Activated CD4-positive, alpha-beta memory T cell treated with anti-CD3 and anti-CD28 coated beads for 36 hours (primary cell): ENCODE results near the gene UBN1. TPM values are rescaled to one million over a fixed set of nuclear protein-coding genes. Genes with fewer than 3 reads are reported as not detected.

ENCODE experiments used
- CTCF ChIA-PET: fragments of 350-600 bp; sonication (Branson Sonifier 250); formaldehyde crosslinking; loops from one replicate; lab custom pipeline; 2021; ENCODE audit warnings: antibody characterized with exemption, inconsistent platforms; lab: Charles Lee
- POLR2A ChIA-PET: fragments of 350-600 bp; sonication (Branson Sonifier 250); formaldehyde crosslinking; loops from one replicate; lab custom pipeline; 2021; ENCODE audit warnings: antibody characterized with exemption; lab: Charles Lee
- DNase-seq: peaks from one replicate; pipeline ENCODE4 v3.0.0-alpha.2; 2020
- H3K27ac Mint-ChIP-seq: one replicate; pipeline ENCODE4 v1.8.0; 2021; ENCODE audit warnings: mixed read lengths
- H3K27me3 Mint-ChIP-seq: one replicate; pipeline ENCODE4 v1.8.0; 2021; ENCODE audit warnings: mixed read lengths
- H3K36me3 Mint-ChIP-seq: one replicate; pipeline ENCODE4 v1.8.0; 2021; ENCODE audit warnings: mixed read lengths
- H3K4me1 Mint-ChIP-seq: one replicate; pipeline ENCODE4 v1.8.0; 2021; ENCODE audit warnings: low read depth, mixed read lengths
- H3K4me3 Mint-ChIP-seq: one replicate; pipeline ENCODE4 v1.8.0; 2021; ENCODE audit warnings: mild to moderate bottlenecking, mixed read lengths
- H3K9me3 Mint-ChIP-seq: one replicate; pipeline ENCODE4 v1.8.0; 2021; ENCODE audit warnings: mixed read lengths
- intact Hi-C: fragments of 100-400 bp; cut with micrococcal nuclease; formaldehyde crosslinking; loops from one replicate; pipeline ENCODE4 v1.15.1; 2023
- total RNA-seq, 2 experiments: library from RNA; stranded (reverse); gene quantifications; one replicate each; pipeline ENCODE4 v1.2.3, GENCODE V29; 2021

UBN1 gene
- total RNA-seq, 2 experiments from 2014 or later = 24.4 TPM

DNA sequence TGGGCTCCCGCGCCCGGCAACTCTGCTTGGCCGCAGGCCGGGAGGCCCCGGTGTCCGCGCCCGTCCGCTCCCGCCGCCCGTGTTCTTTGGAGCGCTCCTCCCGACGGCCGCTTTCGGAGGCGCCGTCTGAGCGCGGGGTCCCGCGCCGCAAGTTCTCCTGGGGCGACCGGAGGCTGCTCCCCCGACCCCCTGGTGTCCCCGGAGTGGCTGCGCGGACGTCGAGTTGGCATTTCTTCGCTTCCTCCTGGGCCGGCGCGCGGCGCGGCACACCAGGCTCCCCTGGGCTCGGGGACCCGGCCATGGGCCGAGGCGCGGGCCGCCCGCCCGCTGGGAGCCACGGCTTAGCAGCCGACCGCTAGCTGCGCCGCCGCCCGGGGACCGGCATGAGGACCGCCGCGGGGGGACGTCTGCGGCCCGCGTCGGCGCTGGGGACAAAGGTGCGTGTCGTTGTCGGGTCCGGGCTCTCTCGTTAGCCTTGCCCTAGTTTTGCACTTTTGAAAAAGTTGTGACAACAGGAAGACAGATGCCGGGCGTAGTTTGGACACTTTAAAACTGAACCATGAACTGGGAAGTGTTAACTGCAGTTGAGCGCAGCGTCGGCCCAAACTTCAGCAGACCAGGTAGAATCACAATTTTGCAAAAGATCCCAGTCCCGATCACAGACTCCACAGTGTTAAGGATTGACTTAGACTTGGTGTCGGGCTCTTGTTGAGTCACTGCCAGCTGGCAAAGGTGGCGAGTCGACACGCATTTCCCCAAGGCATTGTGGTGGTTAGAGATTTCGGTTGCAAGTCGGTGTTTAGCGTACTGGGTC is 700 bp downstream of the UBN1 start:
- CTCF ChIA-PET = interaction anchor here (1.3 kb wide), 1 partner anchor 108 kb away, joined by 3 read pairs; no protein-coding TSS in a partner anchor
- POLR2A ChIA-PET = no interaction called here

DNA sequence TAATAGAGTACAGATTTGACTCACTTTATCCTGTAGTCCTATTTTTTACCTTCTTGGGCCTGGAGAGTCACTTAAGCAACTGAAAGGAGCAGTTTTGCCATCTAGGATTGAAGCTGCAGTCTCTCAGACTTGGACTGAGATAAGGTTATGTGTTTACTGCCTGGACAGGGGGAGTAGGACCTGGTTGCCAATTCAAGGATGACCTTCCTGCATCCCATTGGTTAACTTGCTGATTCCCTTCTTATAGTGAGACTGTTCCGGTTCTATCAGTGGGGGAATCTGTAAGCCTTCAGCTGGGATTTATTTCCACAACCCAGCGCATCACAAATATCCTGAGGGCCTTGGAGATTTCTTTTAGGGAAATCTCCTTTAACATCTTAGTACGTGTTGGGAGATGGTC is 2.9 kb downstream of the UBN1 start:
- no peak for DNase-seq
- Mint-ChIP-seq H3K27ac (no peak overlapping the region), H3K27me3 (no peaks in the 10 kb centered on the region), H3K4me3 (no peak overlapping the region), H3K4me1 (peaks cover 49% of the 10 kb centered on the region), H3K9me3 (no peaks in the 10 kb centered on the region), H3K36me3 (peaks cover 20% of the 10 kb centered on the region)
- ChIA-PET CTCF (no interaction called here), POLR2A (no interaction called here)
- intact Hi-C loops = no loop called here

More for the DNA sequence above, 700 bp downstream of the UBN1 start:
- Mint-ChIP-seq H3K4me1 (peaks cover 54% of the 10 kb centered on the region), H3K27ac (peak overlapping the region; percentile 79), H3K36me3 (peaks cover 20% of the 10 kb centered on the region), H3K27me3 (no peaks in the 10 kb centered on the region), H3K4me3 (peak overlapping the region; percentile 90), H3K9me3 (no peaks in the 10 kb centered on the region)
- intact Hi-C loops = loop anchor here (1.0 to 5.0 kb wide), 3 partner anchors 46 to 249 kb away; partner anchors contain the start of genes EEF2KMT and ROGDI
- peak; percentile 54 for DNase-seq

DNA sequence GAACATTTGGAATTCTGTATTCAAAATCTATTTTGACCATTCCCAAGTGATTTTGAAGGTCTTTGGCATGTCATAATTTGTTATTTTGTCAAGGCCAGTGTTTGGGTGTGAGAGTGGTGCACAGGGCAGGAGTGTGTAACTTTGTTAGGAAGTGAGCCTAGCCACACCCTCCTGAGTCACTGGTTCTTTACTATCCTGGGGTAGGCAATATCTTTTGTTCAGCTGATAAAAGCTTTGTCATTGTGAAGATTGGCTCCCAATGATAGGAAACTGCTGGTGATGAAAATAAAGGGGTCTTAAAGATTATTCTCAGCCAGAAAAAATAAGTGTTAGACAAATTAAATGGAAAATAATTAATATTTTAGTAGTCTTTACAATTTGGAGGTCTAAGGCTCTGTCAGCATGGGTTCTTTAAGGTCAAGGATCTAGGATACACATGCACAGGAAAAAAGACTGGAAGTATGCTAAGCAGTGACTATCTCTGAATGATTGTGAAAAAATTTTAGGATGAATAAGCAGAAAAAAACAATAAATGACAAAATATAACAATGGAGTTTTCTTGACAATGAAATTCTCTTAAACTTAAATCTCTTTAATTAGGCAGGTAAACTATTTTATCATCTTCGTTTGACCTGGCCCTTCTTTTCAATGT is 5.1 kb downstream of the UBN1 start:
- Mint-ChIP-seq H3K4me3 (no peak overlapping the region), H3K4me1 (peaks cover 38% of the 10 kb centered on the region), H3K27ac (no peak overlapping the region), H3K36me3 (peaks cover 18% of the 10 kb centered on the region), H3K9me3 (no peaks in the 10 kb centered on the region), H3K27me3 (no peaks in the 10 kb centered on the region)
- ChIA-PET POLR2A (no interaction called here), CTCF (no interaction called here)
- intact Hi-C loops = no loop called here
- DNase-seq = no peak

DNA sequence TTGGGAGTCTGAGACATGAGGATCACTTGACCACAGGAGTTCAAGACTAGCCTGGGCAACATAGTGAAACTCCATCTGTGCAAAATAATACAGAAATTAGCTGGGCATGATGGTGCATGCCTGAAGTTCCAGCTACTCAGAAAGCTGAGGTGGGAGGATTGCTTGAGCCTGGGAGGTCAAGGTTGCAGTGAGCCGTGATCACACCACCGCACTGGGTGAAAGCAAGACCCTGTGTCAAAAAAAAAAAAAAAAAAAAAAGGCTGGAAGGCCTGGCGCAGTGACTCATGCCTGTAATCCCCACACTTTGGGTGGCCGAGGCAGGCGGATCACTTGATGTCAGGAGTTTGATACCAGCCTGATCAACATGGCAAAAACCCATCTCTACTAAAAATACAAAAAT is 8.1 kb downstream of the UBN1 start:
- POLR2A ChIA-PET = no interaction called here

DNA sequence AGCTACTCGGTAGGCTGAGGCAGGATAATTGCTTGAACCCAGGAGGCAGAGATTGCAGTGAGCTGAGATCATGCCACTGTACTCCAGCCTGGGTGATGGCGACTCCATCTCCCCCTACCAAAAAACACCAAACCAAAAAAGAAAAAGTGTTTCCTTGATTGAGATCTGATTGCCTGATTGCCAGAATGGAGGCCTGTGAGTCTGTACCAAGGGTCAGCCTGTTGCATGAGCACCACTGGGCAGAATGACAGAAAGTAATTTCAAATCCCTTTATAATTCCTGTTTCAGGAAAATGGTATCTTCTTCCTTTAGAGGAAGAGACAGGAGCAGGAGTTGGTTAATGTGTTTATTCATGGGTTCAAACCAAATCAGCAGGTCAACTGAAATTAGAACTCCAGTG is 8.5 kb downstream of the UBN1 start:
- Mint-ChIP-seq H3K36me3 (peaks cover 40% of the 10 kb centered on the region), H3K4me1 (peaks cover 14% of the 10 kb centered on the region), H3K4me3 (no peak overlapping the region), H3K9me3 (no peaks in the 10 kb centered on the region), H3K27ac (no peak overlapping the region), H3K27me3 (no peaks in the 10 kb centered on the region)
- DNase-seq = no peak
- intact Hi-C loops = no loop called here
- CTCF ChIA-PET = no interaction called here
- POLR2A ChIA-PET = no interaction called here

More for the DNA sequence above, 8.1 kb downstream of the UBN1 start:
- H3K36me3 Mint-ChIP-seq = peaks cover 38% of the 10 kb centered on the region
- no peak overlapping the region for H3K27ac Mint-ChIP-seq
- no peak for DNase-seq
- no peaks in the 10 kb centered on the region for H3K27me3 Mint-ChIP-seq
- no peak overlapping the region for H3K4me3 Mint-ChIP-seq
- H3K4me1 Mint-ChIP-seq = peaks cover 17% of the 10 kb centered on the region
- no peaks in the 10 kb centered on the region for H3K9me3 Mint-ChIP-seq
- CTCF ChIA-PET = no interaction called here
- intact Hi-C loops = no loop called here

DNA sequence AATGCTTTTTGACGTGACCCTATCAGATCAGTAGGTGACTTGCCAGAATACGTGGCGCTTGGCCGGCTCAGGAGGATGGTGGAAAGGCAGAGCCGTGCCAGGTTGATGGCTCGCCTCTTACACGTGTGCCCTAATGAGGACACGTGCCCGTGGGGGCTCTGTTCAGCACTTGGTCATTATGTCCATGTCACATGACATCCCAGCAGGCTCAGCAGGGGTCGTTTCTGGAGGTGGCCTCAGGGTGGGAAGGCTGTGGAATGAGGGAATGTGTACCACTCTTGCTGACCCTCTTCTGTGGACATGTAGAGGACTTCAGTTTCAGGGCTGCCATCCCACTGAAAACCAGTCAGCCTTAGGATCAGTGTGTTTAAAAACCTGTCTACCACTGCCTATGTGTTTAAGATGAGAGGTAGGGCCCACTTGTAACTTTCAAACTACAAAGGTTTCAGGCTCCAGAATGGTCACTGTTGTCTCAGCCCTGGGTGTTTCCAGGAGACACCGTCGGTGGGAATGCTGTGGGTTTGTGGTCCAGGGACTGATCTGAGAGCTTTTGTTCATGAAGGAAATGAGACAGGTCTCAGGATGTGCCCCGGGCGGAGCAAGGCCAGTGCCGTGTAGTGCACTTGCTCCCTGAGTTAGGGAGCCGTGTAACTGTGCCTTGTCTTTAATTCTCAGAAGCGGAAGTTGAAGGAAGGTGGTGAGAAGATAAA is 12.1 kb downstream of the UBN1 start:
- POLR2A ChIA-PET = no interaction called here
- Mint-ChIP-seq H3K9me3 (no peaks in the 10 kb centered on the region), H3K4me1 (peaks cover 11% of the 10 kb centered on the region), H3K27ac (no peak overlapping the region), H3K36me3 (peaks cover 46% of the 10 kb centered on the region), H3K4me3 (no peak overlapping the region), H3K27me3 (no peaks in the 10 kb centered on the region)
- no peak for DNase-seq
- CTCF ChIA-PET = no interaction called here
- intact Hi-C loops = no loop called here

DNA sequence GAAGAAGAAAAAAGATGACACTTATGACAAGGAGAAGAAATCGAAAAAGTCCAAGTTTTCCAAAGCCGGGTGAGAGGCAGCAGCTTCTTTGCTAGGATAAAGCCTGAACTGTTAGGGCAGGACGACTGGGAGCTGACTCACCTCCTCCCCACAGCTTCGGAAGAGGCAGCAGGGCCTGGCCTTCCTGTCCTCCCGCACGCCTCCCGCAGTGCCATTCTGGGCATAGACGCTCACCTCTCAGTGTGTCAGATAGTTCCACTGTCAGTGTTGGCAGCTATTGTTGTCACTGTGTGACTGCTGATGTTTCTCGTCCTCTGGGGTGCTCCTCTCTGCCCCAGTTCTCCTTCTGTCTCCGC is 12.6 kb downstream of the UBN1 start:
- DNase-seq = no peak
- H3K27me3 Mint-ChIP-seq = no peaks in the 10 kb centered on the region
- peaks cover 11% of the 10 kb centered on the region for H3K4me1 Mint-ChIP-seq
- ChIA-PET CTCF (no interaction called here), POLR2A (no interaction called here)
- no peak overlapping the region for H3K4me3 Mint-ChIP-seq
- intact Hi-C loops = no loop called here
- H3K36me3 Mint-ChIP-seq = peaks cover 44% of the 10 kb centered on the region
- H3K9me3 Mint-ChIP-seq = no peaks in the 10 kb centered on the region
- H3K27ac Mint-ChIP-seq = no peak overlapping the region

DNA sequence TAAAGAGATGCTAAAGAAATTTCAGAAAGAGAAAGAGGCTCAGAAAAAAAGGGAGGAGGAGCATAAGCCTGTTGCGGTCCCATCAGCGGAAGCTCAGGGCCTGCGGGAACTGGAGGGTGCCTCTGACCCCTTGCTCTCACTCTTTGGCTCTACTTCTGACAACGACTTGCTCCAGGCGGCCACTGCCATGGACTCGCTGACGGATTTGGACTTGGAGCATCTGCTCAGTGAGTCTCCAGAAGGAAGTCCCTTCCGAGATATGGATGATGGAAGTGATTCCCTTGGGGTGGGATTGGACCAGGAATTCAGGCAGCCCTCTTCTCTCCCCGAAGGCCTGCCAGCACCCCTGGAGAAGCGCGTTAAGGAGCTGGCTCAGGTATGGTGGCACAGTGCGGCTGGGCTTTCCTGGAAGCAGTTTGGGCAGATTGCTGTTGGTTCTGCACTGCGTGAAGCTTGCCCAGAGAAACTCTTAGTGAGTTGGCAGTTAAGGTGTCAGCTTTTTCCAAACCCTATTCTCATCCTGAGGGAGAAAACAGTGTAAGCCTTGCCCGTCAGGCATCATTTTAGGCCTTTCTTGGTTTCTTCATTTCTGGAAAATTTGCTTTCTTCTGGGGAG is 13.6 kb downstream of the UBN1 start:
- Mint-ChIP-seq H3K27me3 (no peaks in the 10 kb centered on the region), H3K27ac (no peak overlapping the region), H3K36me3 (peaks cover 41% of the 10 kb centered on the region), H3K9me3 (no peaks in the 10 kb centered on the region), H3K4me3 (no peak overlapping the region), H3K4me1 (peaks cover 11% of the 10 kb centered on the region)
- POLR2A ChIA-PET = no interaction called here
- no peak for DNase-seq
- intact Hi-C loops = no loop called here
- CTCF ChIA-PET = no interaction called here

DNA sequence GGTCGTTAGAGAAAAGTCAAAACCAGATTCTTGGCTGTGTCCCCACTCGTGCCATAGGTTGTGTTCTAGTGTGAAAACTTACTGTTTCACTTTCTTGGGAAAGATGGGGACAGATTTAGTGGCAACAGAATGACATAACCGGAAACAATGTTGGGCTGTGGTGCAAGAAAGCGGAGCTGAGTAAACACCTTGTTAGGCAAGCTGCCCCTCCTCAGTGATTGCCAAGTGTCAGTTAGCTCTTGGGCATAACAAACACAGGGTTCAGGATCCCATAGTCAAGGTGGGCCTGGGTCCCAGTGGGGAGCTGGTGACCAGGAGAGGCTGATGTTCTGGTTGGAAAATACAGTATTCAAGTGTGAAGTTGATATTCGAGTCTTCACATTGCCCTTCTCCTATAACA is 15.4 kb downstream of the UBN1 start:
- ChIA-PET POLR2A (no interaction called here), CTCF (no interaction called here)
- intact Hi-C loops = no loop called here
- DNase-seq = no peak
- Mint-ChIP-seq H3K27ac (peak overlapping the region; percentile 10), H3K4me1 (peaks cover 13% of the 10 kb centered on the region), H3K4me3 (no peak overlapping the region), H3K36me3 (peaks cover 36% of the 10 kb centered on the region), H3K27me3 (no peaks in the 10 kb centered on the region), H3K9me3 (no peaks in the 10 kb centered on the region)

DNA sequence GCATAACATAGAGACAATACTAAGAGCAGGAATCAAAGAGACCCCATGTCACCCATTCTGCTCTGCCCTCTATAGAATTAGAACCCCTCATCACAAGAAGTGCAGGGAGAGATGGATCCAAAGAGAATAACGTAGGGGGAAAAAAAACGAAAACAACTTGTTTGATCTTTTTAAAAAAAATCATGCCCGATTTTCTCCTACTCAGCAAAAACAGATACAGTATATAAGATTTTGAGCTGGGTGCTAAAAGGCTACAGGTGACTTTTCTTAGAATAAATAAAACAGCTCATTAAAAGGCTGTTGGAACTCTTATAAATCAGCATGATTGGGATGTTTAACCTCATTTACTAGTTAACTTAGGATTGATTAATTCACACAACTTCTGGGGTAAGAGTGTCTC is 17.4 kb downstream of the UBN1 start:
- no peak overlapping the region for H3K27ac Mint-ChIP-seq
- intact Hi-C loops = no loop called here
- peaks cover 13% of the 10 kb centered on the region for H3K4me1 Mint-ChIP-seq
- POLR2A ChIA-PET = no interaction called here
- CTCF ChIA-PET = no interaction called here
- H3K4me3 Mint-ChIP-seq = no peak overlapping the region
- H3K9me3 Mint-ChIP-seq = no peaks in the 10 kb centered on the region
- H3K36me3 Mint-ChIP-seq = peaks cover 24% of the 10 kb centered on the region
- no peaks in the 10 kb centered on the region for H3K27me3 Mint-ChIP-seq
- DNase-seq = no peak

DNA sequence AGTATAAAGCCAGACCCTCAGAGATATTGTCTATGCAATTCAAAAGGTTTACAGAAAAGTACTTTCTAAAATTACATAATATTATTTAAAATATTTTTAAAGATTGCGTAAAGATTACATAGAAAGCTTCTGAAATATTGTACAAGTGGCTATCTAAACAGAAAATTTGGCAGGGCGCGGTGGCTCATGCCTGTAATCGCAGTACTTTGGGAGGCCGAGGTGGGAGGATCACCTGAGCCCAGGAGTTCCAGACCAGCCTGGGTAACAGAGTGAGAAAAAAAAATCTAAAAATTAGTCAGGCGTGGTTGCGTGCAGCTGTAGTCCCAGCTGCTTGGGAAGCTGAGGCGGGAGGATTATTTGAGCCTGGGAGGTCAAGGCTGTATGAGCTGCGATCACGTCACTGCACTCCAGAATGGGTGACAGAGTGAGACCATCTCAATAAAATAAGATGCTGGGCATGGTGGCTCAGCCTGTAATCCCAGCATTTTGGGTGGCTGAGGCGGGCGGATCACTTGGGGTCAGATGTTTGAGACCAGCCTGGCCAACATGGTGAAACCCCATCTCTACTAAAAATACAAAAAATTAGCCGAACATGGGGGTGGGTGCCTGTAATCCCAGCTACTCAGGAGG is 18.1 kb downstream of the UBN1 start:
- ChIA-PET CTCF (no interaction called here), POLR2A (no interaction called here)
- no peak overlapping the region for H3K27ac Mint-ChIP-seq
- no peaks in the 10 kb centered on the region for H3K9me3 Mint-ChIP-seq
- H3K4me3 Mint-ChIP-seq = no peak overlapping the region
- intact Hi-C loops = no loop called here
- H3K27me3 Mint-ChIP-seq = no peaks in the 10 kb centered on the region
- no peak for DNase-seq
- peaks cover 13% of the 10 kb centered on the region for H3K4me1 Mint-ChIP-seq
- peaks cover 25% of the 10 kb centered on the region for H3K36me3 Mint-ChIP-seq

DNA sequence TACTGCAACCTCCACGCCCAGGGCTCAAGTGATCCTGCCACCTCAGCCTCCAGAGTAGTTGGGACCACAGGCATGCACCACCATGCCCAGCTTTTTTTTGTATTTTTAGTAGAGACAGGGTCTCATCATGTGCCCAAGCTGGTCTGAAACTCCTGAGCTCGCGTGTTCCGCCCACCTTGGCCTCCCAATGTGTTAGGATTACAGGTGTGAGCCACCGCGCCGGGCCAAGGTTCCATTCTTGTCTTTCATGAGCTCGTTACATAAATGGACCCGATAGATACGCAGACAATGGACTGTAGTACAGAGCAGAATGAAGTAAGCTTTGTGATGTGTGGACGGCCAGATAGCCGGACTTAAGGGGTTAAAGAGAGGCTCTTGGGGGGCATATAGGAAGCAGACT is 19.3 kb downstream of the UBN1 start:
- no peak overlapping the region for H3K27ac Mint-ChIP-seq
- intact Hi-C loops = no loop called here

More for the DNA sequence above, 19.3 kb downstream of the UBN1 start:
- Mint-ChIP-seq H3K36me3 (peaks cover 17% of the 10 kb centered on the region), H3K4me1 (peaks cover 13% of the 10 kb centered on the region), H3K4me3 (no peak overlapping the region), H3K9me3 (no peaks in the 10 kb centered on the region), H3K27me3 (no peaks in the 10 kb centered on the region)
- ChIA-PET CTCF (interaction anchor here (0.7 kb wide), 1 partner anchor 9 kb away, joined by 3 read pairs; no protein-coding TSS in a partner anchor), POLR2A (no interaction called here)
- no peak for DNase-seq
